Measurements from ENCODE around the gene DCTN4.

The DCTN4 gene

DNA sequence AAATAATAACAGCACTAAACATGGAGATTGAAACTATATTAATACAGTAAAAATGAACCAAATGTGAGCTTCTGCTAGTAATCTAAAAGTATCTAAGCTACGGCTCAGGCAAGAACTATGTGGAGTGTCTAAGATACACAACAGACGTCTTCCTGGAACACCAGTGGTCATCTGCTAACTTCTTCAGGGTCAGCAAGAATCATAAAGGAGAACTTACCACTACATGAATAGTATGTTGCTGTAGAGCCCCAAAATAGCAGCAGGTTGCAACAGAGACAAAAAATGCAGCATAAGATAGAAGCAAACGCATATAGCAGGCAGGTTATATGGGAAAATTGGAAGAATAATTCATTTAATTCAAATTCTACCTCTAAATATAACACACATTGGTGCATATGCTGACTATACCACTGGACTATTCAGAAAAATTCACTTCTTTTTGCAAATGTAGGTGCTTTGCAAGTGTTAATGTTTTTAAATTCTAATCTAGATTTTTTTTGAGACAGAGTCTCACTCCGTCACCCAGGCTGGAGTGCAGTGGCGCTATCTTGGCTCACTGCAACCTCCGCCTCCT is 27.1 kb downstream of the DCTN4 start:
- FAIRE-seq = no peak

- FAIRE-seq = no peak
These were observed 29.0 kb downstream of the DCTN4 start for GRCh38 chr5:150729859-150730258.

DNA sequence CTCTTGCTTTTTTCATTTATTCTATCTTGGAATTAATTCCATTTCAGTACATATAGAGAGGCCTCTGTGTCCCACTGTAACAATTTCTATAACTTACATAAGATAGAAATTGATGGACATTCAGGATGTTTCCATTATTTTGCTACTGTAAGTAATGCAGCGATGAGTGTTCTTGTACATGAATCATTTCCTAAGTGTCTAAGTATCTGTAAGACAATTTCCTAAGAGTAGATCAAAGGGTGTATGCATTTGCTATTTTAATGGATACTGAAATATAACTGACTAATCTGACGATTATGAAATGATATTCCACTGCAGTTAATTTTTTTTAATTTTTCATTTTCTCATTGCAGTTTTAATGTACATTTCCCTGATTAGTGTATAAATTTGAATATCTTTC is 35.0 kb downstream of the DCTN4 start:
- no peak for FAIRE-seq

GRCh38 chr5:150710165-150710564 is 48.7 kb downstream of the DCTN4 start:
- no peak for FAIRE-seq

GRCh38 chr5:150706776-150707390 is 51.9 kb downstream of the DCTN4 start:
- FAIRE-seq = no peak

GRCh38 chr5:150703762-150704161 is 55.1 kb downstream of the DCTN4 start:
- FAIRE-seq = no peak

- no peak for FAIRE-seq
These were observed 58.0 kb downstream of the DCTN4 start, which contains the start of gene RBM22 for GRCh38 chr5:150700594-150701377. Gene RBM22 (minus strand): TSS chr5:150701062. CDS start chr5:150700985, 77 bp downstream.

DNA sequence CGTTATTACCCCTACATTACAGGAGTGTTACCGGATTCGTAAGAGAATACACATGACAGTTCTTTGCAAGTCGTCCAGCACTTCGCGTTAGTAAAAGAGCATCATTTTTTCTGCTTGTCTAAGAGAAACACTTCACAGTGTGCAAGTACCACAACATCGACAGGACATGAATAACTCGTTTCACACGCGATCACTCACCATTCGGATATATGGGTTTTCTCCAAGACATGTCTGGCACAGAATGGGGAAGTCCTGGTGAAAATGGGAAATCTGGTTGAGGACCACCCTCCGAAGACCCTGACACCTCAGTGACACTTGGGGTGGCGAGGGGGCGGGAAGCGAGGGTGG is 58.6 kb downstream of the DCTN4 start:
- FAIRE-seq = no peak

DNA sequence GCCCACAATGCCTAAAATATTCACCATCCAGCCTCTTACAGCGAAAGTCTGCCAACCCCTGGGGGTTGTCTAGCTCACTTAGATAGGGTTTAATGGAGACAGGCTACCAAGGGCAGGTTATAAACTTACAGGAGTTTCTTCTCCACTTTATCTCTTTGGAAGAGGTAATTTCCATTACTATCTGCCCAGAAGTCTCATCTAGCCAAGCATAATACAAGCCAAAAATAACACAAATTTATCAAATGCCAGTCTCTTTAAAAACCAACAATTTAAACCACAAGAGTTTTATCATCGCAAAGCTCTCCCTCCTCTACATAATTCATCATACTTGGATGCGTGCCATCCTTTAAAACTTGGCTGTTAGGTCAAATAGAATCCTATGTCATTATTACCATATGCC is 64.2 kb downstream of the DCTN4 start:
- no peak for FAIRE-seq

- no peak for FAIRE-seq
These were observed 66.5 kb downstream of the DCTN4 start for GRCh38 chr5:150692276-150692675.

- FAIRE-seq = no peak
These were observed 68.1 kb downstream of the DCTN4 start for GRCh38 chr5:150690760-150691159.

- FAIRE-seq = no peak
These were observed 69.7 kb downstream of the DCTN4 start for GRCh38 chr5:150689120-150689519.

DNA sequence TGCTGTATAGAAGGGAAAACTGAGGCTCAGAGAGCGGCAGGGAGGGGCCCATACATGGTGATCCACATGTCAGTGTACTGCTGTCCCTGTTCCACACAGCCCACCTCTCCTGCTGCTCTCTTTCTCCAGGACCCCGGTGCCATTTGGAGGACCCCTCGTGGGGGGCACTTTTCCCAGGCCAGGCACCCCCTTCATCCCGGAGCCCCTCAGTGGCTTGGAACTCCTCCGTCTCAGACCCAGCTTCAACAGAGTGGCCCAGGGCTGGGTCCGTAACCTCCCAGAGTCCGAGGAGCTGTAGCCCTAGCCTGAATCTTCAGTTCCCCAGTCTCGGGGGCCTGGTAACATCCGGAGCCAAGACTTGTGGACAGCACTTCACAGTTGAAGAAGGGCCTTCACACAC is 82.2 kb downstream of the DCTN4 start:
- FAIRE-seq = no peak

GRCh38 chr5:150675069-150675468 is 83.7 kb downstream of the DCTN4 start:
- no peak for FAIRE-seq

GRCh38 chr5:150674341-150674821 is 84.4 kb downstream of the DCTN4 start:
- FAIRE-seq = no peak

DNA sequence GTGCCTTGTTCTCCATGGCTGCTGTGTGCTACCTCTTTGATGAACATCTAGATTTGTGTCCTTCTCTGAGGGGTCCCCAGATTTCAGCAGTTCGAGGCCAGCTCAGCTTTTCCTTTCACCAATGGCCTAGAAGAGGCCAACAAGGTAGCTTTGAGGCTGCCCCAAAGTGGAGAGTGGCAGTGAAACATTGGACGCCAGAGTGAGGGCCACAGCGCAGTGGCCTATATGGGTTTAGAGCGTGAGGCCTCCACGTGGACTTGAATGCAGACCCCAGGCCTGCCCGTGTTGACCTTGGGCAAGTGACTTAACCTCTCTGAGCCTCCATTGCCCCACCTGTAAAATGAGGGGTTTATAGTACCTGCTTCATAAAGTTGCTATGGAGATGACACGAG is 85.9 kb downstream of the DCTN4 start:
- FAIRE-seq = no peak

DNA sequence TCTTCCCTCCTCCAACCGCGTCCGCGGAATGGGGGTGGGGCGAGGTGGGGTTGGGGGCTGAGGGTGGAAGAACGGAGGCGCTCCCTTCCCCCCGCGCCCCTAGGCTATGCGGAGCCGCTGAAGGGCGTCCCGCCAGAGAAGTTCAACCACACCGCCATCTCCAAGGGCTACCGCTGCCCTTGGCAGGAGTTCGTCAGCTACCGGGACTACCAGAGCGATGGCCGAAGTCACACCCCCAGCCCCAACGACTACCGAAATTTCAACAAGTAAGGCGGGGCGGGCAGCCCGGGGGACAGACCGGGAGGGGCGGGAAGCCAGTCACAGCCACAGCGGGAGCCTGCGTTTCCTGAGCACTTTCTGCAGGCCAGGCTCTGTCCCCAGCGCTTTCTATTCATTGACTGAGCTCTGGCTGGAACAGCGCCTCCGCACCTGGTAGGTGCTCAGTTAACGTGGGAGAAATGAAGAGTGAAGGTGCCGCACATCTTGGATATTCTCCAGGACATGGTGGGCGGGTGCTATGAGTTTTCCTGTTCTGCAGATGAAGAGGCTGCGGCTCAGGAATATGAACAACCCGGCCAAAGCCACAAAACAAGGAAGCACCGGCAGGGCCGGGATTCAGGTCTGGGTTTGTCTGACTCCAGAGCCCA is 86.5 kb downstream of the DCTN4 start:
- FAIRE-seq = no peak

- no peak for FAIRE-seq
These were observed 87.1 kb downstream of the DCTN4 start for GRCh38 chr5:150671509-150672236.

- no peak for FAIRE-seq
These were observed 87.9 kb downstream of the DCTN4 start for GRCh38 chr5:150670948-150671310.

- no peak for FAIRE-seq
These were observed 88.4 kb downstream of the DCTN4 start for GRCh38 chr5:150670275-150670947.

- FAIRE-seq = no peak
These were observed 93.8 kb downstream of the DCTN4 start for GRCh38 chr5:150665044-150665443.

GRCh38 chr5:150663936-150664335 is 94.9 kb downstream of the DCTN4 start:
- FAIRE-seq = no peak

Measured in islet of Langerhans (tissue), 1 donor.